Measurements from ENCODE around the gene SLC12A2. TPM values are rescaled to one million over a fixed set of nuclear protein-coding genes. Genes with fewer than 3 reads are reported as not detected.

Gene SLC12A2
- total and polyA plus RNA-seq, 2 experiments from 2014 or later: 21.5 to 67.1 TPM

GRCh38 chr5:128143911-128144310 is 60.3 kb downstream of the SLC12A2 start:
- H3K9me3 ChIP-seq (ENCODE audit: low read depth): no peaks in the 10 kb centered on the region
- no peaks in the 10 kb centered on the region for H3K27me3 ChIP-seq
- H3K4me1 ChIP-seq (ENCODE audit: insufficient read depth): no peaks in the 10 kb centered on the region
- no peak for TF ChIP-seq EZH2 (IDR thresholded peaks at IDR 0.05; ENCODE audit: borderline replicate concordance)
- TF ChIP-seq EZH2phosphoT487 (IDR thresholded peaks at IDR 0.05; ENCODE audit: low read depth, severe bottlenecking, unreplicated experiment): no peak
- TF ChIP-seq CTCF (IDR thresholded peaks at IDR 0.05; ENCODE audit: poor library complexity): no peak
- H3K27ac ChIP-seq: no peak overlapping the region
- H4K20me1 ChIP-seq (ENCODE audit: insufficient read depth, poor library complexity, severe bottlenecking): no peaks in the 10 kb centered on the region
- no peaks in the 10 kb centered on the region for H3K79me2 ChIP-seq
- H3K4me3 ChIP-seq: no peak overlapping the region
- H3K36me3 ChIP-seq (replicated peaks; ENCODE audit: insufficient read depth, low read depth): no peaks in the 10 kb centered on the region
- H2AFZ ChIP-seq: no peak overlapping the region
- no peak overlapping the region for H3K4me2 ChIP-seq
- no peaks in the 10 kb centered on the region for H3K9me2 ChIP-seq (replicated peaks; ENCODE audit: insufficient read depth)
- DNase-seq (ENCODE audit: low spot score): no peak
- 92% methylated on average over 2 of the region's 2 CpGs for WGBS (ENCODE audit: low lambda C conversion rate, missing lambda C conversion rate)

- no peak overlapping the region for H2AFZ ChIP-seq
- DNase-seq (ENCODE audit: low spot score): no peak
- 62% methylated on average over 1 of the region's 1 CpG for WGBS (ENCODE audit: low lambda C conversion rate, missing lambda C conversion rate)
- H3K27me3 ChIP-seq: no peaks in the 10 kb centered on the region
- H3K4me3 ChIP-seq: no peak overlapping the region
- TF ChIP-seq CTCF (IDR thresholded peaks at IDR 0.05; ENCODE audit: poor library complexity): no peak
- no peak for TF ChIP-seq EZH2 (IDR thresholded peaks at IDR 0.05; ENCODE audit: borderline replicate concordance)
- no peak for TF ChIP-seq EZH2phosphoT487 (IDR thresholded peaks at IDR 0.05; ENCODE audit: low read depth, severe bottlenecking, unreplicated experiment)
- no peaks in the 10 kb centered on the region for H4K20me1 ChIP-seq (ENCODE audit: insufficient read depth, poor library complexity, severe bottlenecking)
- no peaks in the 10 kb centered on the region for H3K9me2 ChIP-seq (replicated peaks; ENCODE audit: insufficient read depth)
- no peak overlapping the region for H3K4me2 ChIP-seq
- H3K36me3 ChIP-seq (replicated peaks; ENCODE audit: insufficient read depth, low read depth): no peaks in the 10 kb centered on the region
- H3K4me1 ChIP-seq (ENCODE audit: insufficient read depth): no peaks in the 10 kb centered on the region
- H3K9me3 ChIP-seq (ENCODE audit: low read depth): no peaks in the 10 kb centered on the region
- H3K79me2 ChIP-seq: no peaks in the 10 kb centered on the region
- H3K27ac ChIP-seq: no peak overlapping the region
Observed at GRCh38 chr5:128144491-128144890, 60.9 kb downstream of the SLC12A2 start.

- Histone ChIP-seq H2AFZ (no peak overlapping the region), H3K9me2 (replicated peaks; ENCODE audit: insufficient read depth) (no peaks in the 10 kb centered on the region), H3K4me3 (no peak overlapping the region), H4K20me1 (ENCODE audit: insufficient read depth, poor library complexity, severe bottlenecking) (no peaks in the 10 kb centered on the region), H3K4me2 (no peak overlapping the region), H3K36me3 (replicated peaks; ENCODE audit: insufficient read depth, low read depth) (no peaks in the 10 kb centered on the region), H3K4me1 (ENCODE audit: insufficient read depth) (no peaks in the 10 kb centered on the region), H3K27ac (no peak overlapping the region), H3K9me3 (ENCODE audit: low read depth) (no peaks in the 10 kb centered on the region), H3K27me3 (no peaks in the 10 kb centered on the region), H3K79me2 (no peaks in the 10 kb centered on the region)
- 87% methylated on average over 2 of the region's 2 CpGs for WGBS (ENCODE audit: low lambda C conversion rate, missing lambda C conversion rate)
- TF ChIP-seq EZH2phosphoT487 (IDR thresholded peaks at IDR 0.05; ENCODE audit: low read depth, severe bottlenecking, unreplicated experiment) (no peak), EZH2 (IDR thresholded peaks at IDR 0.05; ENCODE audit: borderline replicate concordance) (no peak), CTCF (IDR thresholded peaks at IDR 0.05; ENCODE audit: poor library complexity) (no peak)
- DNase-seq (ENCODE audit: low spot score): no peak
Observed at GRCh38 chr5:128146671-128147070, 63.1 kb downstream of the SLC12A2 start.

- no peak for DNase-seq (ENCODE audit: low spot score)
- TF ChIP-seq CTCF (IDR thresholded peaks at IDR 0.05; ENCODE audit: poor library complexity) (no peak), EZH2 (IDR thresholded peaks at IDR 0.05; ENCODE audit: borderline replicate concordance) (no peak), EZH2phosphoT487 (IDR thresholded peaks at IDR 0.05; ENCODE audit: low read depth, severe bottlenecking, unreplicated experiment) (no peak)
- H4K20me1 ChIP-seq (ENCODE audit: insufficient read depth, poor library complexity, severe bottlenecking): no peaks in the 10 kb centered on the region
- H3K9me3 ChIP-seq (ENCODE audit: low read depth): no peaks in the 10 kb centered on the region
- WGBS (ENCODE audit: low lambda C conversion rate, missing lambda C conversion rate): 48% methylated on average over 3 of the region's 3 CpGs
- no peak overlapping the region for H3K27ac ChIP-seq
- H3K79me2 ChIP-seq: no peaks in the 10 kb centered on the region
- H2AFZ ChIP-seq: no peak overlapping the region
- no peaks in the 10 kb centered on the region for H3K4me1 ChIP-seq (ENCODE audit: insufficient read depth)
- no peaks in the 10 kb centered on the region for H3K27me3 ChIP-seq
- peaks cover 8% of the 10 kb centered on the region for H3K36me3 ChIP-seq (replicated peaks; ENCODE audit: insufficient read depth, low read depth)
- no peak overlapping the region for H3K4me3 ChIP-seq
- H3K4me2 ChIP-seq: no peak overlapping the region
- H3K9me2 ChIP-seq (replicated peaks; ENCODE audit: insufficient read depth): no peaks in the 10 kb centered on the region
Observed at GRCh38 chr5:128154943-128155342, 71.4 kb downstream of the SLC12A2 start.

All from hepatocyte (in vitro differentiated cells).